Ureter (tissue), 1 donor: ENCODE measurements around the gene MAN1A1. TPM values are rescaled to one million over a fixed set of nuclear protein-coding genes. Genes with fewer than 3 reads are reported as not detected.

ENCODE experiments used
- DNase-seq: peaks from one replicate; pipeline ENCODE4 v3.0.0-alpha.2; 2020; ENCODE audit warnings: low spot score
- total RNA-seq: library from RNA; stranded (reverse); gene quantifications from one replicate; pipeline ENCODE4 v1.2.4, GENCODE V29; 2023
- donor health status: DM: yes; HTN: yes; CAD: no.

Gene MAN1A1
- total RNA-seq, 1 donor from 2014 or later = 56.8 TPM

DNA sequence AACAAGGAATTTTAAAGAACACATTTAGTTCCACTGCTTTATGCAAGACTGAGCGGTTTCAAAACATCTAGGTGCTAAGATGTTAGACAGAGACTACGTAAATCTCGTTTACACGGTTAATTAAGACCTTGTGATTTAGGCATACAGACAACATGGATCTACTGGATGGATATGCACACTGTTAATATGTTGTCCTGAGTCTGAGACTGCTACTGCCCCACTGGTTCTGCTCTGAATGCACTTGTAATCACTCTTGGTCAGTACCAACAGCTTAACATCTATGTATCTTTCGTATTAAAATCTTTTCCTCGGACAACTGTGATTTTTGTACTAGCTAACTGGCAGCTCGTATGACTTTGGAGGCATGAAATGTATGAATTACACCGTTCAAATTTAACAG, 3.1 kb downstream of the MAN1A1 start:
- no peak for DNase-seq

DNA sequence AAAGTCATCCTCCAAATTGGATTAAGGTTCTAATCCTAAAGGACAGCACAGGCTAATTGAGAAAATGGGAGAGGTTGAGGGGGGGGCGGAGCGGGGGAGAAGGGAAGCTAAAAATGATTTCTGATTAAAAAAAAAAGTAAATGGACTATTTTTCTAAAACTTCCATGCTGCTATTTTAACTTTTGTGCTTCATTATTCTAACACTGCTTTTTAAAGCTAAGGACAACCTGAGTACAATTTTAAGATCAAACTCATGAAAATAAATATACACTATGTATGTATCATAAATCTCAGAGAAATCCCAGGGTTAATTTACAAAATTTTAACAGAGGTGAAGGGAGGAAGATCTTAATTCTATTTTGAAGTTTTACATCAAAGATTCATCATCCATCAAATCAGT, 4.4 kb downstream of the MAN1A1 start:
- no peak for DNase-seq

DNA sequence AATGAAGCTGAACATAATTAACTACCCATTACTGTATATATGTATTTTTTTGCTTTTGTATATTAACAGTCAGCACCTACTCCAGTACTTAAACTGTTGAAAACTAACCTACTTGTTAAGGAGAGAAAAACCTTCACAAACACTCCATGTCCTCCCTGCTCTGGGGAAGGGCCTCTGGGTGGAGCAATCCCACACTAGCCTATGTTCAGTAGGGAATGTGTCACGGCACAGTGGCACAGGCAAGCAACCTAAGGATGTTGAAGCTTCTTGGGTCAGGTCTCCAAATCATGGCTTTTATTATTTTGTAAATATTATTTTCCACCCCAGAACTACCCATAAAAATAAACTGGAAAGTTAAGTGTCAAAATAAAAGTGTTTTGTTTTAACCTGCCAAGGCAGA, 5.3 kb downstream of the MAN1A1 start:
- DNase-seq = no peak

DNA sequence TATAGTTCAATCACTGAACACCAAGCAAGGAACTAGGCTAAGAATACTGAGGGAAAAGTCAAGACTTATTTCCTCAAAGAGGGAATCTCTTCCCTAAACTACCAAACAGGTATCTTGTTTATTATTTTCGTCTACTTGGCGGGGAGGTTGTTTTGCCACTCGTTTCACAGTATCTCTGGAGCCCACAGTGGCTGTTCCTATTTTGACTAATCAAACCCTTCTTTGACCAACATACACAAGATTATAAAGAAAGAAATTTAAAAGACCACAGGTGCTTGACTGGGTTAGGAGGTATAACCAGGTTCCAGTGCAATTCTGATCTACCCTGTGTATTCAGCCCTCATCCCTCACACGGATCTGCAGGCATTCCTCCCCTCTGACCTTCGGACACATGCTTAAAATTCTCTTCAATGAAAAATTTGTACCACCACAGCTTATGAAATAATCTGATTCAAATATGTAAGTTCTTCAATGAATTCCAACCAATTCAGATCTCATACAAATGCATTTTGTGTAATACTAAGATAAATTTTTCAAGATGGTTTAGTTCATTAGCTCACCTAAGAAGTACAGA, 5.9 kb downstream of the MAN1A1 start:
- DNase-seq = no peak

DNA sequence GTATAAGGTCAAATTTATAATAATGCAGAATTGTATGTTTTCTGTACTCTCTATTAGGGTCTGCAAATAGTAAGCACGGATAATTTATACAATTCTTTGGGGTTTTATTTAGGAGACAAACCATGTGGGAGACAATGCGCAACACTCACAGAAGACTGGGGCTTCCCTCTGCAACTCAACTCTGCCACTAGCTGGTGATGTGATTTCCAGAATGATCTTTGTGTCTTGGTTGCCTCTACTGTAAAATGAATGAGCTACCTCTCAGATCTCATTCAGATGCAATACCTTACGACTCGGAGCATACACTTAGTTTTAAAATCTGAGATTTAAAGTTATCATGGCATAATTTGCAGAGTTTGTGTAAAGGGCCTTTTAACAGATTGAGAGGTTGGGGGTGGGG, 6.4 kb downstream of the MAN1A1 start:
- no peak for DNase-seq

DNA sequence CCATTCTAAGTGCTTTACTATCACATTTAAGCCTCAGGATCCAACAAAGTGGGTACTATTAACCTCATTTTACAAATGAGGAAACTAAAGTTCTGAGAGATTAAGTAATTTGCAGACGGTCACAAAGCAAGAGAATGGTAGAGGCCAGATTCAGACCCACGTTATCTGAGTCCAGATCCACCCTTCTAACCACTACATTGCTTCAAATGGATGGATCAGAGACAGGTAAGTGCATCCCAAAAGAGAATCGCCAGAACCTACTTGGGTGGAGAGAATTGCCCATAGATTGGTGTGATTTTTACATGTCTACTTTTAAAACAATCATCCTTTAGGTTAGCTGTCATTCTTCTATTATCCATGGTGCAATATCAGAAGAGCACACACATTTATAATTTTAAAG, 7.1 kb downstream of the MAN1A1 start:
- no peak for DNase-seq

DNA sequence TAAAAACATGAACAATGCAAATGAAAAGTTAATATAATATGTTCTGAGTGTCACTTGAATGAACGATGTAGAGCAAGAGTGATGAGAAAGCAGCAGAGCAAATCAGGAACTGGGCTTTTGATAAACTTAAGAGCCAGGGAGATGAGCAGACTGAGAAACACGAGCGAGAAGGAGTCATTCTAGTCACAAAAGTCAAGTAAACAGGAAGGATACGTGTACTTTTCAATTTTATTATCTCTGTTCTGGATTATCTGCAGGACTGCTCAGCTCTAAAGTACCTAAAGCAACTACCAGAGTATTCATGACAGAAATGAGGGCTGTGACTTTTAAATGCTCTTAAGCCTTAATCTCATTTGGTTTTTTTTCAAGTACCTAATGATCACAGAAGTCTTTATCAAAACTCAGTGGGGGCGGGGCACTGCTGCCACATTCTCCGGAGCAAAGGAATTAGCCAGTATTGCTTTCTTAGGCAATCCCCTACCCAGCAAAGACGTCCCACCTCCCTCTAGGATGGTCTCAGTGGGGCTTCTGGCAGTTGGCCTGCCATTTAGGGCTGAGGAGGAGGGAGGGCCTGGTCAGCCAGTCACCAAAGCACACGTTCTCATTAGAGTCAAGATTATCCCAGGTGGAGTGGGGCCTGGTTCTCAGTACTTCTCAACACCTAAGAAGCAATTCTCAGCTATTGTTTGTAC, 8.6 kb downstream of the MAN1A1 start:
- no peak for DNase-seq

DNA sequence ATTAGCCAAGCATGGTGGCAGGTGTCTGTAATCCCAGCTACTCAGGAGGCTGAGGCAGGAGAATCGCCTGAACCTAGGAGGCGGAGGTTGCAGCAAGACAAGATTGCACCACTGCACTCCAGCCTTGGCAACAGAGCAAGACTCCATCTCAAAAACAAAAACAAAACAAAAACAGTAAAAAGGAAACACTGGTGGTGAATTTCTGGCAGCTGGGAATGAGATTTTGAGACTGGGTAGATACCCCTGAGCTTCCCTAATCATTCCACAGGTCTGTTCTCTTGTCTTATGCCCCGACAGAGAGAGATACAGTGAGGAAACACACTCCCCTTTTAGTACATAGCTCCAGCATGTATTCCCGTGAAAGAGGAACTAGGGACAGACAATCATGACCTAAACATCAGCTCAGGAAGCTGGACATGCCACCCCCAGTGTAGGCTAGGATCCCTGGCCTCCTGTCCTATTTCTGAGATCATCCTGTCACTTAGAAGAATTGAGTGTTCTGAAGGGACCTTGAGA, 9.6 kb downstream of the MAN1A1 start:
- DNase-seq = no peak

DNA sequence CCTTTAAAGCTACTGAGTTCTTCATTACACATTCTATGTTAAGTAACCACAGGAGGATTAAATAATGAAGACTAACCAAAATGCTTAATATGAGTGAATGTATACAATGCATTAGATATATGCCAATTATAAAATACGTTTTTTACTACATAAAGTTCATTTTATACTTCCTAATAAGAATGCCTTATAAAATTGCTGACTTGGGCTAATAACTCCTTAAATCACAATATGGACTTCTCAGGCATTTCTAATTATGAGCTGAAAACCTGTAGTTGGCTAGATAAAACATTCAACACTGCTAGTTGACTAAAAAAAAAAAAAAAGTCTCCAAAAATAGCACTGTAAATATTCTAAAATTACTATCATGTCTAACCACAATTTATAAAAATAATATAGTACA, 11.8 kb downstream of the MAN1A1 start:
- DNase-seq = no peak

DNA sequence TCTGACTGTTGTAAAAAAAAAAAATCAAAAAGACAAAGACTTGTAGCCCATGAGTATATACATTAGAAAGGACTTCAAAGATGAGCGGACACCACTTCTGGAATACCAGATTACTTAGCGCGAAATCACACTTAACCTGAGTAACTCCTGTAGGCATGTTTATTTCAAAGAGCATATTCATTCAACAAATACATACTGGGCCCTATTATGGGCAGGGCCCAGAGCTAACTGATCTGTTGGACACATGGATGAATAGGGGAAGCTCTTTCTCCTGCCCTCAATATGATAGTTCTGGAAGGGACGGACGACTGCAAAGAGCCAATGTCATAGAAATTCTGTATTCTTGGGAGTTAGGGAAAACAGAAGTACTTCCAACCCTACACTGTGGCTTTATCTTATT, 12.3 kb downstream of the MAN1A1 start:
- no peak for DNase-seq

DNA sequence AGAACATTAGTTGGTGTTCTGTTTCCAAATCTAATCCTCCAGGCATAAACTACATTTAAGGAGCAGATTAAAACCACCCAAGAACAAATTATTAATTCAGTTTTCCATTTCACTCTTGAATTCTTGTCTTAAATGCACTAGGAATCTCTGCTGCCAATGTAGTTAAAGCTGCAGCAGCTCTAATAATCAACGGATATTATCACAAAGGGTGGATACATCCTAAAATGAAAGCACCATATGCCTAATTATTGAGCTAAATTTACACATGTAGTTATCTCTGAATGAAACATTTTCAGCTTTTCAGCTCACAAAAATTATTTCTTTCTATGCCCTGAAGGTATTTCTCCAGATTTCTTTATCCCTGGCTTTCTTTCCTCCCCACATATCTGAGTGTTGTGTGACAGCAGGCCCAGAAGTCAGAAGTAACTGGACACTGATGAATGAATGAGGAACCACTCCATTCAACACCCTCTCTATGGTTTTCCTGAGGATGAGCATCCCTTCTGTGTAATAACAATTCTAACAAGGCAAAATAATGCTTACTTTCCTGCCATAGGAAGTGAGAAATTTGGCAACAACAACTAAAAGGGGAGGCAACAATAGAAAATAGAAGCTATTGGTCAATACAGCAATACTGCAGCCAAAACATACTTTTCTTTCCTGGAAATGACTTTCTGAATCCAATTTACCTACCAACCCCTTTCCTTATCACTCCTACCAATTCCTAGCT, 14.9 kb downstream of the MAN1A1 start:
- no peak for DNase-seq

DNA sequence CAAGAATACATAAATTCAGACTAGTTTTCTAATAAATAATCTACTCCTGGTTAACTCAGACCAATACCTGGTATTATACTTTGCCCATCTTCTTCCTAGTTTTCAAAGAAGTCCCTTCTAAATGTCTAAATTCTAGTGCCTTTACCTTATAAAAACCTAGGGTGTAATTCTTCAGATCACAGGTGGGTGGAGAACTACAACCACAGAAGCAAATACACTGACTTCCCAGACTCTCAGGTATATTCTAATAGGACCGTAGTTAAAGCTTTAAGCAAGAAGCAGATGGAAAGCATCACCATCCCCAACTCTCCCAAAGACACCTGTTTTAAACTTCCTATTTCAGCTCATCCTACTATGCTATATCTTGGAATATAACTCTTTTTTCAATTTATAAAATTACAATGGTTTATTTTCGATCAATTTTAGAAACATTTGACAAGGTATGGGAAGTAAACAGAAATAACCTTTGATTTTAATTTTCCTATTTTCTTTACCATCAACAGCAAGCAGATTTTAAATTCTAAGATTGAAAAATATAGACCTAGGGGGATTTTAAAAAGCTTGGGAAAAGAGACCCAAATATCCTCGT, 15.8 kb downstream of the MAN1A1 start:
- no peak for DNase-seq

DNA sequence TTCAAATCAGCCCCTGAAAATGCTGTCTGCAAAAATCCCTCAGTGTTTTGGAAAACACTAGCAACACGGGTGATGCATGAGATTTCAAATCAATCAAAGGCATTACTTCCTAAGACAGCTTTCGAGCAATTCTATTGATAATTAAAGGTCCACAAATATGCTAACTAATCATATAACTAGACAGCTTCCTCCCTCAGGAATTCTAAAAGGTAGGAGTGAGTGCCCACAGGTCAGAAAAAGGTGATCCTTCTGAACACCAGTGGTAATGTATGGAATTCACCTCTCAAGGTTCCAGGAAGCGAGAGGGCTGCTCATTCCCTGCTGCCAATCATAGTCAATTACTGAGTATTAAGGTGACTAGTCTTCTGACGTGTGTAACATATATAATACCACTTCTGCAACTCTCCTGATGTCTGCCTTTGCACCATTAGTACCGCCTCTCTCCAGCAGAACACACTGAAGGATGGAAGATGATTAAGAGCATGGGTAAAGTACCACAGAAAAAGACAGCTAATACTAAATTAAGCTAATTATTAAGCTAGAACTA, 16.4 kb downstream of the MAN1A1 start:
- DNase-seq = no peak

DNA sequence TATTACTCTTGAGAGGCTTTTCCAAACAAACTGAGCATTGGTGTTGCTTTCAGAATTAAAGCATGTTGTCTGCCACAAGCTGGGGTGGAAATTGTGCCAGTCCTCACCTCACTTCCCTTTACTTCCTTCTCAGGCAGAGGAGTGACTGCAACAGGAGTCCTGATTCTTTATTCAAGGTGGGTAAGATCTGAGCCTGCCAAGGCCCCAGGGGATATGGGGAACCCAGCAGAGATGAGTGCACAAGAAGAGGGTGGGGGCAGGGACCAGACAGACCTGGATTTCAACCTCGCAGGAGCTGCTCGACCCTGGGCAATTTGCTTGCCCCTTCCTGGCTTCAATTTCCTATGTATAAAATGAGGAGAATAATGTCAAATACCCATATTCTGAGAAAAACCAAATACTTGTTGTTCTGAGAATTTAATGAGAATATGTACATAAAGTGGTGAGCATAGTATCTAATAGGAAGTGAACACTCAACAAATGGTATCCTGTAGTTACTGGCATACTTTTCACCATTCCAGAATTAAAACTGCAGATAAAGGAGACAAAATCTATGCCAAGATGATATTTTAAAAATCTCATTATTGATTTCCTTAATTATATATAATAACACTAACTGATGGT, 17.8 kb downstream of the MAN1A1 start:
- no peak for DNase-seq

DNA sequence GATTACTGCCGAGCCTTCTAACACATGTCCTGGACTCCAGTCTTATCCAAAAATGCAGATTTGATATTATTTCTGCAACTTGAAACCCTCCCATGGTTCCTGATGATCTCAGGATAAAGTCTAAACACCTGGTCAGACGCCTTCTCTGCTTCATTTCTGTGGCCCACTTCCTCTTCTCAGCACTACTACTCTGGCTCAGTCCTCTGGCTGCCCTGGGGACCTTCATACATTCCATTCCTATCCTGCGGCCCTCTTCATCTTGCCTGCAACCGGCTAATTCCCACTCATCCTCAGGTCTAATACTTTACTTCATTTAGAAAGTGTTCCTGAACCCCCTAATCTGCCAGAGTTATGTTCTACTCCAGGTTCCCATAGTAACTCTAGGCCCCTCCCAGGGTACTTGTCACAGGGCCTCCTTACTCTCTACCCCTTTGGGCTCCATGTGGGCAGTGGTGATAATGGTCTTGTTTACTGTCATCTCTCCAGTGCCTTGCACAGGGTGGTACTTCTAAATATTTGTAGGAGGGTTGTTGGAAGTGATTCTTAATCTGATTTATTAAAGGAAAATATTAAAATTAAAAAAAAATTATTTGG, 18.9 kb downstream of the MAN1A1 start:
- no peak for DNase-seq

DNA sequence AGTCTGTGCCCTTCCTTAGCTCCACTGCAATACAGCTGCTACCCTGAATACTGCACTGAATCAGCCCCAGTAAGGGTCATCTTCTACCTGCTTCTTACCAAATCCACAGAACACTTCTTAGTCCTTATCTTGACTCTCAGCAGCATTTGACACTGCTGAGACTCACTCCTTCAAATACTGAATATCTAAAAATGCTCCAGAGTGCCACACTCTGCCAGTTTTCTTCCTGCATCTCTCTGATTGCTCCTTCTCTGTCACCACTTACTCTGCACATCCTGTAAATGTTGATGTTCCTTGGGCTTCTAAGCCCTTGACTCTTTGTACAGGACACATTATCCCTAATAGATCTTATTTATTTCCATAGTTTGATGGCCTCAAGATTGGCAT, 19.8 kb downstream of the MAN1A1 start:
- no peak for DNase-seq

DNA sequence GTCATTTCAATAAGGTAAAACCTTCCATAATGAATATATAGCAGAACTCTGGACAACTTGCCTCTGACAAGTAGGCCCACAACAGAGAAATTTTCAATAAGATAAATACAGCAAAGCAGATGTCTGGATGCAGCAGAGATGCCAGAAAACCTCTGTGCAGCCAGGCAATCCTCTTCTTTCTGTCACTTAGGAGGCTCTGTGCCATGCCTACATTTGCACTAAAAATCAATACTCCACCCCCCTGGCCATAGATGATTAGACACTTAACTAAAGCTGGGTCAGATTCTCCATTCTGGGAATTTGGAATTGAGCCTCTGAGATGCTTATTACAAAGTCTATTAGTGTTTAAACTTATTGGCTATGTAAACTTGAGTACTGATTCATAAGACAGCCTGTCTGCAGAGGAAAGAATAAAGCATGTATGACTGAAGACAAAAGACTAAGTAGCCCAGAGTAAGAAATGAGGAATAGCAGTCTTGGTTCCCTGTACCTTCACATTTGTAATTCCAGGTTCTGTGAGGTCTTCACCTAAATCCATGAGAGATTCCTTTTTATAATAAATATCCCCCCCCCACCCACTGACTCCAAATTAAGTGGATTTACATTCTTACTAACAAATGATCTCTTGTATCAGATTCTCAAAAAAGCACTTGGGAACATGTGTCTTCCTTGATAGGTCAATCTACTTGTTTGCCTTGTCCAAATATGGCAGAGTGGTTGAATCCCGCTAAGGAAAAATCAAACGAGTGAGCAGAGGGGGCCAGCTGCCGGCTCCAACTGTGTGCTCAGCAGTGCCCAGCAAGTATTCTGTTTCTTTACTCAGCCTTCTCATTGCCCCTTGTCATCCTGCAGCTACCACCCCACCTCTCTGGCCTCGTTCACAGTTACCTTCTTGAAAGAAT, 20.4 kb downstream of the MAN1A1 start:
- no peak for DNase-seq

DNA sequence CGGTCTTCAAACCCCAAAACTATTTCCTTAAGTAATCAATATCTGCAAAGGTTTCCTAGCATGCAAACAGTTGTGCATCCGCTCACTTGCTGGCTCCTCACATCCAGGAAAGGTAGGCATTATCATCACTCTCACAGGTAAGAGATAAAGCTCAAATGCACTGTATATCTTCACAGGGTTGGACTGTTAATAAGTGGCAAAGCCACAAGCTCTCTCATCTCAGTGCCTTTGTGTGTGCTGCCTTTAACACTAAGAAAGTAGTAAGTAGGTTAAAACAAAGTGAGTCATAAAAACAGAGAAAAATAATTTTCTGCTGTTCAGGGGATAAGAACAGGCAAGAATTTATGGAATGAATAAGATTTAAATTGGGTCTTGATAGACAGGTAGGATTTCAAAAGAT, 21.3 kb downstream of the MAN1A1 start:
- no peak for DNase-seq

DNA sequence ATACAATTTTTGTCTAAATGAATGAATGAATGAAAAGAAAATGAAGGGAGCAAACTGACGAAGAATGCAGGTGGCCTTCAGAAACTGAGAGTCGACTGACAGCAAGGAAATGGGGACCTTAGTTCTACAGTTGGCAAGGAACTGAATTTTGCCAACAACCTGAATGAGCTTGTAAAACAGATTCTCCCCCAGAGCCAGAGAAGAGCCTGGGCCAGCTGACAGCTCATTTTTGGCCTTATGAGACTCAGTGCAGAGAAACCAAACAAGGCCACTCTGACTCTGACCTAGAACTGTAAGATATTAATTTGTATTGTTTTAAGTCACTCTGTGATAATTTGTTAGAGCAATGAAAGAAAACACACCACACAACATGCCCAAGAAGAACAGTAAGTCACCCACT, 21.8 kb downstream of the MAN1A1 start:
- DNase-seq = no peak

DNA sequence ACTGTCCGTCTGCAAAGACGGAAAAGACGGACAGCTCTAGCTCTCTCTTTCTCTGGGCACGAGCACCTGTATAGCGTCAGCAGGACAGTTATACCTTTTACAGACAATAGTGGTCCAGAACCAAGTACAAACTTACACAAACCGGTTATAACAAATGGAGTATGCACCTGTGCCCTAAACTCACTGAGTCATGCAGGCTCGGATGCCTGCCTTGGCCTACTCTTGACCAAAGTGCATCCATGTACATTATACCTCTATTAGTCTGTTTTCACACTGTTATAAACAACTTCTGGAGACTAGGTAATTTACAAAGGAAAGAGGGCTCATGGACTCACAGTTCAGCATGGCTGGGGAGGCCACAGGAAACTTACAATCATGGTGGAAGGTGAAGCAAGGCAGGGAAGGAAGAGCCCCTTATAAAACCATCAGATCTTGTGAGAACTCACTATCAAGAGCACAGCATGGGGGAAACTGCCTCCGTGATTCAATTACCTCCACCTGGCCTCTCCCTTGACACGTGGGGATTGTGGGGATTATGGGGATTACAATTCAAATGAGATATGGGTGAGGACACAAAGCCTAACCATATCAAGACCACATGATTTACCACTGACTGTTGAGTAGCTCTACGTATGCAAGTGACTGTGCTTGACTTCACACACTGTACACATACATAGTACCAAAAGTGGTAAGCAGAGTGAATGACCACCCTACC, 23.1 kb downstream of the MAN1A1 start:
- DNase-seq = no peak
